HCEC 1CT (cell line): ENCODE data around the gene ALG12.

Experiments
- DNase-seq: peaks from one replicate; pipeline ENCODE4 v3.0.0-alpha.2; 2017

ALG12 gene

GRCh38 chr22:49886346-49887063, 31.7 kb downstream of the ALG12 start:
- no peak for DNase-seq

GRCh38 chr22:49885881-49886280, 32.4 kb downstream of the ALG12 start:
- DNase-seq: no peak

- DNase-seq: no peak
Measured at GRCh38 chr22:49885281-49885680, 33.0 kb downstream of the ALG12 start.

- no peak for DNase-seq
Measured at GRCh38 chr22:49884503-49885260, 33.6 kb downstream of the ALG12 start.

GRCh38 chr22:49884075-49884474, 34.2 kb downstream of the ALG12 start:
- DNase-seq: no peak

- no peak for DNase-seq
Measured at GRCh38 chr22:49883294-49883640, 35.0 kb downstream of the ALG12 start.

- DNase-seq: no peak
Measured at GRCh38 chr22:49882519-49883293, 35.5 kb downstream of the ALG12 start.

- no peak for DNase-seq
Measured at GRCh38 chr22:49881856-49882255, 36.4 kb downstream of the ALG12 start.

GRCh38 chr22:49880281-49880680, 38.0 kb downstream of the ALG12 start:
- DNase-seq: no peak

- DNase-seq: no peak
Measured at GRCh38 chr22:49879871-49880270, 38.4 kb downstream of the ALG12 start.

GRCh38 chr22:49878206-49878605, 40.0 kb downstream of the ALG12 start:
- no peak for DNase-seq

- no peak for DNase-seq
Measured at GRCh38 chr22:49877642-49878041, 40.6 kb downstream of the ALG12 start.

- no peak for DNase-seq
Measured at GRCh38 chr22:49873228-49873940, 44.9 kb downstream of the ALG12 start.

- no peak for DNase-seq
Measured at GRCh38 chr22:49872347-49872746, 45.9 kb downstream of the ALG12 start.

- no peak for DNase-seq
Measured at GRCh38 chr22:49871482-49871881, 46.8 kb downstream of the ALG12 start.

- DNase-seq: no peak
Measured at GRCh38 chr22:49869845-49870712, 48.2 kb downstream of the ALG12 start.

GRCh38 chr22:49869086-49869830, 49.0 kb downstream of the ALG12 start:
- DNase-seq: no peak

GRCh38 chr22:49867303-49868265, 50.7 kb downstream of the ALG12 start:
- no peak for DNase-seq

GRCh38 chr22:49866646-49867045, 51.6 kb downstream of the ALG12 start:
- no peak for DNase-seq

- no peak for DNase-seq
Measured at GRCh38 chr22:49866134-49866533, 52.1 kb downstream of the ALG12 start.
